Measurements from ENCODE around the gene DOCK8. TPM values are rescaled to one million over a fixed set of nuclear protein-coding genes. Genes with fewer than 3 reads are reported as not detected.

DOCK8 gene
- total RNA-seq, 1 experiment from 2014 or later, result 1.4 TPM

DNA sequence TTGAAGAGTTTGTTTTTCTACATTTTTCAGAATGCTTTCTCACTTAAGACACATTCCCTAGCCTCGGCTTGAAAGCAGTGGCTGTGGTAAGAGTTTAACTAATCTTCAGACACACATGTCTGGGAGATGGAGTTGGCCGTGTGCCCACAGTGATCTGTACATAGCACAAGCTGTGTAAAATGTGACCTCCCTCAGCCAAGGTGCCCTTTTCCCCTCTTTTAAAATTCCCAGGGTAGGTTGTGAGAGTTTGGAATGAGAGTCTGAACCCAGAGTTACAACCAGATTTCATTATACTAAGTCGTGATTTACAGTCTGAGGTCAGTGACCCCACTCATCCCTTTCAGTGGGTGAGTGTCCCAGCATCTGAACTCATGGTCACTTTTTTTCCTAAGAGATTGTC, 230.4 kb downstream of the DOCK8 start:
- Histone ChIP-seq H2BK12ac (ENCODE audit: insufficient read length, low read depth, low read length) (no peak overlapping the region), H3K27me3 (ENCODE audit: insufficient read depth, low read length) (no peaks in the 10 kb centered on the region), H3K23me2 (ENCODE audit: insufficient read length, low read depth, low read length, poor library complexity, severe bottlenecking) (no peaks in the 10 kb centered on the region), H3K14ac (ENCODE audit: insufficient read depth, low read length) (no peak overlapping the region), H4K8ac (replicated peaks; ENCODE audit: insufficient read length, low read depth, low read length) (no peak overlapping the region), H3K23ac (ENCODE audit: insufficient read length, low read depth, low read length) (no peak overlapping the region), H4K91ac (ENCODE audit: insufficient read length, low read depth, low read length) (no peak overlapping the region), H3K9ac (ENCODE audit: extremely low read depth, insufficient read length, low read length) (no peak overlapping the region), H2BK5ac (ENCODE audit: insufficient read length, low read length) (no peak overlapping the region), H3K56ac (ENCODE audit: insufficient read length, low read depth, low read length) (no peak overlapping the region), H3K27ac (ENCODE audit: insufficient read length, low read depth, low read length) (no peak overlapping the region), H3T11ph (ENCODE audit: low read length) (no peak overlapping the region), H2BK120ac (ENCODE audit: low read depth, low read length, poor library complexity, severe bottlenecking) (no peak overlapping the region), H3K4me1 (ENCODE audit: insufficient read depth, low read length) (no peaks in the 10 kb centered on the region; the same call in 1 of the 2 replicates), H2AFZ (ENCODE audit: low read length) (no peak overlapping the region), H2AK5ac (ENCODE audit: insufficient read length, low read length) (no peak overlapping the region), H2BK15ac (ENCODE audit: low read depth, low read length) (no peak overlapping the region), H3K79me1 (ENCODE audit: insufficient read depth, low read depth, low read length, poor library complexity, severe bottlenecking) (no peaks in the 10 kb centered on the region), H4K5ac (ENCODE audit: insufficient read length, low read depth, low read length) (no peak overlapping the region), H3K18ac (ENCODE audit: insufficient read length, low read depth, low read length) (no peak overlapping the region), H3K79me2 (ENCODE audit: insufficient read depth, low read length) (no peaks in the 10 kb centered on the region), H3K4ac (ENCODE audit: low read depth, low read length) (no peak overlapping the region), H3K9me3 (ENCODE audit: control insufficient read depth, low read depth, low read length) (no peaks in the 10 kb centered on the region), H2BK20ac (ENCODE audit: low read depth, low read length, poor library complexity, severe bottlenecking) (no peak overlapping the region), H4K20me1 (ENCODE audit: control insufficient read depth, insufficient read depth, insufficient read length) (no peaks in the 10 kb centered on the region), H3K4me2 (ENCODE audit: insufficient read depth, insufficient read length, low read length) (no peak overlapping the region)
- Mint-ChIP-seq H3K36me3 (ENCODE audit: insufficient read depth in 1 of 3, low read depth in 3 of 3) (peaks cover 0 to 13% (median 6%) of the 10 kb centered on the region in 3 experiments; a peak in 3 of 7 replicates), H3K27me3 (ENCODE audit: low read depth) (no peaks in the 10 kb centered on the region; the same call in 1 of the 2 replicates), H3K27ac (no peak overlapping the region), H3K4me3 (no peak overlapping the region), H3K4me1 (peaks cover 6 to 17% of the 10 kb centered on the region in 2 experiments), H3K9me3 (peaks cover 5 to 6% of the 10 kb centered on the region in 2 experiments; a peak in 3 of 5 replicates)
- DNase-seq, result no peak
- TF ChIP-seq, protein P1, sequence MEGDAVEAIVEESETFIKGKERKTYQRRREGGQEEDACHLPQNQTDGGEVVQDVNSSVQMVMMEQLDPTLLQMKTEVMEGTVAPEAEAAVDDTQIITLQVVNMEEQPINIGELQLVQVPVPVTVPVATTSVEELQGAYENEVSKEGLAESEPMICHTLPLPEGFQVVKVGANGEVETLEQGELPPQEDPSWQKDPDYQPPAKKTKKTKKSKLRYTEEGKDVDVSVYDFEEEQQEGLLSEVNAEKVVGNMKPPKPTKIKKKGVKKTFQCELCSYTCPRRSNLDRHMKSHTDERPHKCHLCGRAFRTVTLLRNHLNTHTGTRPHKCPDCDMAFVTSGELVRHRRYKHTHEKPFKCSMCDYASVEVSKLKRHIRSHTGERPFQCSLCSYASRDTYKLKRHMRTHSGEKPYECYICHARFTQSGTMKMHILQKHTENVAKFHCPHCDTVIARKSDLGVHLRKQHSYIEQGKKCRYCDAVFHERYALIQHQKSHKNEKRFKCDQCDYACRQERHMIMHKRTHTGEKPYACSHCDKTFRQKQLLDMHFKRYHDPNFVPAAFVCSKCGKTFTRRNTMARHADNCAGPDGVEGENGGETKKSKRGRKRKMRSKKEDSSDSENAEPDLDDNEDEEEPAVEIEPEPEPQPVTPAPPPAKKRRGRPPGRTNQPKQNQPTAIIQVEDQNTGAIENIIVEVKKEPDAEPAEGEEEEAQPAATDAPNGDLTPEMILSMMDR (conservative IDR thresholded peaks at IDR 0.05), result no peak
- no CpG with 5 or more reads among the region's 3 CpGs for WGBS (ENCODE audit: extremely low coverage, insufficient read length, low lambda C conversion rate)
